ENCODE data around the gene ADAMTSL1. TPM values are rescaled to one million over a fixed set of nuclear protein-coding genes. Genes with fewer than 3 reads are reported as not detected.

The ADAMTSL1 gene
- total RNA-seq, 2 donors from 2014 or later: 1.5 TPM; not detected in 1

DNA sequence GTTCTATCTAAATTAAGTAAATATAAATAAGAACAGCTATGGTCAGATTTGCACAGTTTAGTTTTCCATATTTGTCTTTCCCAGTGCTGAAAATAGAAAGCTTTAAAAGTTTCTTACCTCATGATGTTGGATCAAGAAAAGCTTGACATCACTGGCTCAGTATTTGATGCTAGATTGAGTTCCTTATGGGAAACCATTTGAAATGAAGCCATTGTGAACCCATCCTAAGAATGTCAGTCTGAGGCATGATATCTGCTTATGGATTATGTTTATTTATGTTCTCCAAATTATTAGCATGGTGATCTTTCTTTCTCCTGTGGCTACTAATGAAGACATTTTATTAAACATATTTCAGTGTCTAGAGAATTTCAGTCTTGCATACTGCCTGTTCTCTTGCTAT, 143.0 kb downstream of the ADAMTSL1 start:
- Histone ChIP-seq H3K4me1 (ENCODE audit: control insufficient read depth, insufficient read depth, low read length) (peaks cover under 1% of the 10 kb centered on the region), H3K9ac (ENCODE audit: extremely low read depth, low read length, poor library complexity, severe bottlenecking) (no peak overlapping the region), H3K27me3 (ENCODE audit: control insufficient read depth, insufficient read depth, low read length, poor library complexity, severe bottlenecking) (no peaks in the 10 kb centered on the region), H3K36me3 (ENCODE audit: control insufficient read depth, insufficient read depth, low read length) (no peaks in the 10 kb centered on the region), H3K9me3 (ENCODE audit: control insufficient read depth, low read length) (no peaks in the 10 kb centered on the region), H3K27ac (ENCODE audit: low read depth, low read length) (no peak overlapping the region), H3K4me3 (ENCODE audit: low read length) (no peak overlapping the region)
- Mint-ChIP-seq H3K4me1 (peaks cover 11% of the 10 kb centered on the region), H3K4me3 (no peak overlapping the region), H3K36me3 (ENCODE audit: low read depth) (no peaks in the 10 kb centered on the region), H3K27me3 (ENCODE audit: insufficient read depth) (no peaks in the 10 kb centered on the region), H3K27ac (no peak overlapping the region), H3K9me3 (peaks cover 2% of the 10 kb centered on the region)
- no peak for DNase-seq
- TF ChIP-seq, protein P1, sequence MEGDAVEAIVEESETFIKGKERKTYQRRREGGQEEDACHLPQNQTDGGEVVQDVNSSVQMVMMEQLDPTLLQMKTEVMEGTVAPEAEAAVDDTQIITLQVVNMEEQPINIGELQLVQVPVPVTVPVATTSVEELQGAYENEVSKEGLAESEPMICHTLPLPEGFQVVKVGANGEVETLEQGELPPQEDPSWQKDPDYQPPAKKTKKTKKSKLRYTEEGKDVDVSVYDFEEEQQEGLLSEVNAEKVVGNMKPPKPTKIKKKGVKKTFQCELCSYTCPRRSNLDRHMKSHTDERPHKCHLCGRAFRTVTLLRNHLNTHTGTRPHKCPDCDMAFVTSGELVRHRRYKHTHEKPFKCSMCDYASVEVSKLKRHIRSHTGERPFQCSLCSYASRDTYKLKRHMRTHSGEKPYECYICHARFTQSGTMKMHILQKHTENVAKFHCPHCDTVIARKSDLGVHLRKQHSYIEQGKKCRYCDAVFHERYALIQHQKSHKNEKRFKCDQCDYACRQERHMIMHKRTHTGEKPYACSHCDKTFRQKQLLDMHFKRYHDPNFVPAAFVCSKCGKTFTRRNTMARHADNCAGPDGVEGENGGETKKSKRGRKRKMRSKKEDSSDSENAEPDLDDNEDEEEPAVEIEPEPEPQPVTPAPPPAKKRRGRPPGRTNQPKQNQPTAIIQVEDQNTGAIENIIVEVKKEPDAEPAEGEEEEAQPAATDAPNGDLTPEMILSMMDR (conservative IDR thresholded peaks at IDR 0.05): no peak

DNA sequence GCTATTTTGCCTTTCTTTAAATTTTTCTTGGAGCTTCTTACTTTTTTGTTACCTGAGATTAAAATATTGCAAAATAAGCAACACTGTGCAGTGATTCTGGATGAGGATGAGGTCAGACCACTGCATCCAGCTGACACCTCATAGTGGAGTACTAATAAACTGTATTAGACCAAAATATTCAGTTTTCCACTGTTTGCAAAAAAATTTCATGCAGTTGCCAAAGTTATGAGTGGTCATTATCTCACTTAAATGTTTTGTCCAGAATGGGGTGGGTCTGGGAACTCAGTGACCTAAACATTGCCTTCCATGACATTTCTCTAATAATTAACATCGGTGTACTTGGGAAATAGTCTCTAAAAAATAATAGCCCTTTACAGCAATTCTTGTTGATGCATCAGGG, 143.8 kb downstream of the ADAMTSL1 start:
- TF ChIP-seq, protein P1 (conservative IDR thresholded peaks at IDR 0.05): no peak
- no peak overlapping the region for H3K9ac ChIP-seq (ENCODE audit: extremely low read depth, low read length, poor library complexity, severe bottlenecking)
- H3K4me3 ChIP-seq (ENCODE audit: low read length): no peak overlapping the region
- no peaks in the 10 kb centered on the region for H3K36me3 ChIP-seq (ENCODE audit: control insufficient read depth, insufficient read depth, low read length)
- H3K27ac ChIP-seq (ENCODE audit: low read depth, low read length): no peak overlapping the region
- no peaks in the 10 kb centered on the region for H3K27me3 ChIP-seq (ENCODE audit: control insufficient read depth, insufficient read depth, low read length, poor library complexity, severe bottlenecking)
- 92% methylated on average over 1 of the region's 1 CpG; no CpG with 5 or more reads in 1 of the 2 experiments for WGBS, 2 experiments (ENCODE audit: insufficient coverage in 1 of 2, insufficient read length in 1 of 2)
- Mint-ChIP-seq H3K27me3 (ENCODE audit: insufficient read depth) (no peaks in the 10 kb centered on the region), H3K4me1 (peaks cover 11% of the 10 kb centered on the region), H3K36me3 (ENCODE audit: low read depth) (no peaks in the 10 kb centered on the region), H3K9me3 (peaks cover 2% of the 10 kb centered on the region), H3K4me3 (no peak overlapping the region), H3K27ac (no peak overlapping the region)
- H3K9me3 ChIP-seq (ENCODE audit: control insufficient read depth, low read length): no peaks in the 10 kb centered on the region
- H3K4me1 ChIP-seq (ENCODE audit: control insufficient read depth, insufficient read depth, low read length): peaks cover 6% of the 10 kb centered on the region
- no peak for DNase-seq

DNA sequence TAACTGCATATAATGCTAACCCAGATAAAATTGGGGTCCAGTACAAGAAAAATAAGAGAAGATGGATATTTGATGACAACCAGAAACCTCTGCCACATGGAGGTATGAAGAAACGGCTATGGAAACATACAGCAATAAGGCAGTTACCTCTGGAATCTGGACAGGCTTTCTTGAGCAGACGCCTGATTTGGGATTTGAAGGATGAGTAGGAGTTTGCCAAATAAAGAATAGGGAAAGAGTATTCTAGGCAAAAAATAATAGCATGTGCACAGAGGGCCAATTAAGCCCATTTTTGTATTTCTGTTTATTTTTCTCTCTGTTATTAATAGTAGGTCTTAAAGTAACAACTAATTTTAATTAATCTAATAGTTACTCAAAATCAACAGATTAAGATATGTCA, 144.9 kb downstream of the ADAMTSL1 start:
- TF ChIP-seq, protein P1 (conservative IDR thresholded peaks at IDR 0.05): no peak
- Histone ChIP-seq H3K36me3 (ENCODE audit: control insufficient read depth, insufficient read depth, low read length) (no peaks in the 10 kb centered on the region), H3K27me3 (ENCODE audit: control insufficient read depth, insufficient read depth, low read length, poor library complexity, severe bottlenecking) (no peaks in the 10 kb centered on the region), H3K9me3 (ENCODE audit: control insufficient read depth, low read length) (no peaks in the 10 kb centered on the region), H3K4me1 (ENCODE audit: control insufficient read depth, insufficient read depth, low read length) (peaks cover 6% of the 10 kb centered on the region), H3K27ac (ENCODE audit: low read depth, low read length) (no peak overlapping the region), H3K4me3 (ENCODE audit: low read length) (no peak overlapping the region), H3K9ac (ENCODE audit: extremely low read depth, low read length, poor library complexity, severe bottlenecking) (no peak overlapping the region)
- Mint-ChIP-seq H3K4me1 (peaks cover 11% of the 10 kb centered on the region), H3K4me3 (no peak overlapping the region), H3K36me3 (ENCODE audit: low read depth) (no peaks in the 10 kb centered on the region), H3K27ac (no peak overlapping the region), H3K27me3 (ENCODE audit: insufficient read depth) (no peaks in the 10 kb centered on the region), H3K9me3 (no peaks in the 10 kb centered on the region)
- no peak for DNase-seq
- WGBS, 2 experiments (ENCODE audit: insufficient coverage in 1 of 2, insufficient read length in 1 of 2): 93 to 94% methylated on average over 2 of the region's 2 CpGs

Measured in endodermal cell (in vitro differentiated cells).